ENCODE measurements around the gene AFAP1. TPM values are rescaled to one million over a fixed set of nuclear protein-coding genes. Genes with fewer than 3 reads are reported as not detected.

AFAP1 gene
- total and polyA plus RNA-seq, 2 donors (not counting 1 experiment from before 2014, with no cell fraction given) = 0.03 to 0.44 TPM

DNA sequence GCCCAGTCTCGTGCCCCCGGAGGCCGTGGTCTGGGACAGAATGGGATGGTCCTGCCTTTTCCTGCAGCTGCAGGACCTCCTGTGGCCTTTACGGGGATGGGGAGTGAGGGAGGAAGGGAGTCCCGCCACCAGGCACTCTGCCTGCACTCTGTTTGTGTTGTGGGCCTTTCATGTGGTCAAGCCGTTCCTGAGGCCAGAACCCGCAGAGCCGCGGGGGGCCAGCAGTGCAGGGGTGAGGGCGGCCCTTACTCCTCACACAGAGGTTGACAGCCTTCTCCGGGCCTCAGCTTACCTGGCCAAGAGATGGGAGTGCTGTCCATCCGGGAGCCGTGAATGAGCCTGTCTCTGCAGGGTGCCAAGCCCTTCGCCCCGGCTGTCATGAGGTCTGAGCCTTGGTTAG is 230.7 kb downstream of the AFAP1 start:
- Histone ChIP-seq H3K36me3 (replicated peaks in 1 of 2; ENCODE audit: control extremely low read depth in 1 of 2, control insufficient read depth in 1 of 2, extremely low read depth in 1 of 2, insufficient read depth in 2 of 2, low read length in 1 of 2) (no peaks in the 10 kb centered on the region), H3K9ac (ENCODE audit: low read length) (no peak overlapping the region), H3K27ac (ENCODE audit: low read length in 2 of 2) (no peak overlapping the region), H4K20me1 (ENCODE audit: control insufficient read depth, insufficient read depth, low read length, poor library complexity, severe bottlenecking) (no peaks in the 10 kb centered on the region), H3K4me2 (replicated peaks; ENCODE audit: low read depth, low read length, poor library complexity, severe bottlenecking) (no peak overlapping the region), H2AFZ (ENCODE audit: insufficient read depth, low read depth, low read length, poor library complexity, severe bottlenecking) (no peak overlapping the region), H3K4me3 (ENCODE audit: control extremely low read depth in 1 of 5, extremely low read depth in 1 of 5, insufficient read depth in 1 of 5, low read depth in 2 of 5, low read length in 4 of 5) (no peak overlapping the region), H3K27me3 (replicated peaks in 1 of 4; ENCODE audit: control extremely low read depth in 1 of 4, control insufficient read depth in 3 of 4, insufficient read depth in 4 of 4, low read length in 3 of 4) (no peaks in the 10 kb centered on the region), H3K79me2 (ENCODE audit: control insufficient read depth, insufficient read depth, low read length) (no peaks in the 10 kb centered on the region), H3K9me3 (ENCODE audit: control extremely low read depth in 1 of 3, control insufficient read depth in 2 of 3, insufficient read depth in 1 of 3, low read length in 2 of 3) (peaks cover 0 to 6% (median 0%) of the 10 kb centered on the region in 3 donors), H3K4me1 (ENCODE audit: control insufficient read depth in 2 of 2, insufficient read depth in 2 of 2, low read length in 2 of 2) (no peaks in the 10 kb centered on the region)
- CTCF ChIA-PET = no interaction called here
- Mint-ChIP-seq H3K9me3 (ENCODE audit: insufficient read depth) (no peaks in the 10 kb centered on the region), H3K27me3 (no peaks in the 10 kb centered on the region), H3K4me1 (no peaks in the 10 kb centered on the region), H3K27ac (no peak overlapping the region), H3K4me3 (no peak overlapping the region)
- ATAC-seq (ENCODE audit: low read depth) = no peak
- DNase-seq = no peak
- intact Hi-C loops (cut with micrococcal nuclease) = no loop called here
- POLR2A ChIA-PET = no interaction called here
- 53% methylated on average over 15 of the region's 15 CpGs for WGBS (ENCODE audit: insufficient coverage)
- TF ChIP-seq, protein P1, sequence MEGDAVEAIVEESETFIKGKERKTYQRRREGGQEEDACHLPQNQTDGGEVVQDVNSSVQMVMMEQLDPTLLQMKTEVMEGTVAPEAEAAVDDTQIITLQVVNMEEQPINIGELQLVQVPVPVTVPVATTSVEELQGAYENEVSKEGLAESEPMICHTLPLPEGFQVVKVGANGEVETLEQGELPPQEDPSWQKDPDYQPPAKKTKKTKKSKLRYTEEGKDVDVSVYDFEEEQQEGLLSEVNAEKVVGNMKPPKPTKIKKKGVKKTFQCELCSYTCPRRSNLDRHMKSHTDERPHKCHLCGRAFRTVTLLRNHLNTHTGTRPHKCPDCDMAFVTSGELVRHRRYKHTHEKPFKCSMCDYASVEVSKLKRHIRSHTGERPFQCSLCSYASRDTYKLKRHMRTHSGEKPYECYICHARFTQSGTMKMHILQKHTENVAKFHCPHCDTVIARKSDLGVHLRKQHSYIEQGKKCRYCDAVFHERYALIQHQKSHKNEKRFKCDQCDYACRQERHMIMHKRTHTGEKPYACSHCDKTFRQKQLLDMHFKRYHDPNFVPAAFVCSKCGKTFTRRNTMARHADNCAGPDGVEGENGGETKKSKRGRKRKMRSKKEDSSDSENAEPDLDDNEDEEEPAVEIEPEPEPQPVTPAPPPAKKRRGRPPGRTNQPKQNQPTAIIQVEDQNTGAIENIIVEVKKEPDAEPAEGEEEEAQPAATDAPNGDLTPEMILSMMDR (IDR thresholded peaks at IDR 0.05) = no peak
- no peak for TF ChIP-seq EZH2 (IDR thresholded peaks at IDR 0.05; ENCODE audit: borderline replicate concordance, insufficient read depth, low read depth, low read length, poor library complexity, severe bottlenecking)

Other genes with a start within 250 kb of the AFAP1 start
- gene ABLIM2, start 219.0 kb upstream of the AFAP1 start, total RNA-seq = 68.3 and 79.0 TPM in 2 replicates
- 2.5 and 3.3 TPM in 2 replicates for gene ABLIM2, start 219.0 kb upstream of the AFAP1 start, polyA plus RNA-seq

Data from B cell (primary cell).